NCI-H1092 treated with DMSO at 0.1 percent for 48 hours (cell line): ENCODE measurements around the gene ZDHHC13.

Source experiments
- DNase-seq: peaks from one replicate; lab custom pipeline; 2025; lab: John Stamatoyannopoulos, UW

ZDHHC13 gene

DNA sequence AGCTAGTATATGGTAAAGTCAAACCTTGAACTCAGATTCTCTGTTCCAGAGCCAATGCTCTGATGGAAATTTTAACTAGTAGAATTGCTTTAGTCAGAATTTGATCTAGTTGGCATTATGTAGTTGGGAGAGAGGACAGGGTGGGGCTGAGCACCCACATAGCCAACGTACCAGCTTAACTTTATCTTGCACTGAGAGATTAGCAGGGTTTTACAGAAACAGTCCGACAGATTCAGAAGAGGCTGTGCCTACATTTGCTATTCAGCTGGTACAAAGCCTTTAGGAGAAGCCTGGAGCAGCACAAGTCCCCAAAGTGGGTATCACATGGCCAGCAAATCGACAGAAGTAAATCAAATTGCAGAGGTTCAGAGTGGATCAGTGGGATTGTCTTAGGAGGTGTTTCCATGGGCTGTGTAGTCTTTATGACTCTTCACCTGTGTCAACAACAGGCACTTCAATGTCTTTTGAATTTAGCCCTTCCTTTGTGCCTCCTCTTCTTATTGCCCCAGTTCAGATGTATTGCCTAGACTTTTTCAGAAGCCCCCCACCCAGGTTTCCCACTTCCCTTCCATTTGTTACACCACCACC is 92.1 kb downstream of the ZDHHC13 start:
- DNase-seq = no peak

DNA sequence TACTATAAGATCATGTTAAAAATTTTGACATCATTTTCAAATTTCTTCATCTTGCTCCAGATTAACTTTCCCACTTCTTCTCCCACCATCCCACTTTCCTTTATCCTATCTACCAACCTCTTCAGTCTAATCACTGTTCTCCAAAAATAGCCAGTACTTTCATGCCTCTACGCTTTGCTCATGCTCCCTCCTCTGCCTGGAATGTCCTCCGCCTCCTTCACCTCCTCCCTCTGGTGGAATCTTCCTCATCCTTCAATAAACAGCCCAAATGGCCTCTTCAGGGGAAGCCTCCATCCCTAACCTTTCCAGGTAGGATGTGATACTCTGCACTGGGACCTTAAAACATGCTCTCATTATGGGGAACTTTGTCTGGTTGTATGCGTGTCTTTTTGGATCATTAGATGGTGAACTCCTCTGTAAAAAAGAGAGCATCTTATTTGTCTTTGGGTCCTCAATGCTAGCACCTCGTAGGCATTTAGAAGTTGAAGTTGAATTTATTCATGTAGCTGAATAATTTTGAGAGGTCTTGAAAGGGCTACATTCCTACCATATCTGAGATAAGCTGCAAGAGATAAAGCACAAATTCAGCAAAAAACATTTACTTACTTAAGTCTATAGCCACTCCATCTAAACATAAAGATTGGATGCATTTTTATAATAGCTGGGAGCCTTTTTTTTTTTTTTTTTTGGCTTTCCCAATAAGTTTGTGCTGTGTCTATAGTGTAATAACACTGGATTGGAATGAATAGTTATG is 92.8 kb downstream of the ZDHHC13 start:
- DNase-seq = no peak

DNA sequence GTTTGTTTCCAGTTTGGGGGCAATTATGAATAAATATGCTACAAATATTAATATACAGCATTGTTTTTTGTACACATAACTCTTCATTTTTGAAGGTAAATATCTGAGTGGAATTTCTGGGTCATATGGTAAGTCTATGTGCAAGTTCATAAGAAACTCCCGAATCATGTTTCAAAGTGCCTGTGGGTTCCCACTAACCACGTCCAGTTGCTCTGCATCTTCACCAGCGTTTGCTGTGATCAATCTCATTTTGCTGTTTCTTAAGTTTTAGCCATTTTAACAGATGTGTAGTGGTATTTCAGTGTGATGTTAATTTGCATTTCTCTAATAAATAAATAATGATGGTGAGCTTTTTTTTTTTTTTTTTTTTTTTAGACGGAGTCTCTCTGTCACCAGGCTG is 99.1 kb downstream of the ZDHHC13 start:
- no peak for DNase-seq

DNA sequence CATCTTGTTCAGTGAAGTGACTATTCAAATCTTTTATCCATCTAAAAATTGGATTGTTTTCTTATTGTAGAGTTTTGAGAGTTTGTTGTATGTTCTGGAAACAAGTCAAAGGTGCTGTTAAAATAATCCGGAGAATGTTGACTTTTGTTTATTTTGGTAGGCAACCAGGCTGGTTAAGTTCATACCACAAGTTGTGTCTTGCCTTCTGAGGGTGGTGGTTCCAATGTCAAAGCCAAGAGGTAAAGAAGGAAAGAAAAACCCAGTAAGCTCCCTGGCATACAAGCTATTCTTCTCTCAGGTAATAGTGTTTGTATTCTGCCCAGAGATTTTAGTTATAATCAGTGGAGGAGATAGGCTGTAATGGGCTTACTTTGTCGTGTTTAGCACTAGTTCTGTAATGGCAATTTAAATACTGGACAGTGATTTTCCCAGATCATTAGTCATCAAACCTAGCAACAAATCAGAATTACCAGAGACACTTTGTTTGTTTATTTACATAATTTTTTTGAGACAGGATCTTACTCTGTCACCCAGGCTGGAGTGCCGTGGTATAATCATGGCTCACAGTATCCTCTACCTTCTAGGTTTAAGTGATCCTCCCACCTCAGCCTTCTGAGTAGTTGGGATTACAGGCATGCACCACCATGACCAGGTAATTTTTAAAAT is 99.9 kb downstream of the ZDHHC13 start:
- DNase-seq = no peak

DNA sequence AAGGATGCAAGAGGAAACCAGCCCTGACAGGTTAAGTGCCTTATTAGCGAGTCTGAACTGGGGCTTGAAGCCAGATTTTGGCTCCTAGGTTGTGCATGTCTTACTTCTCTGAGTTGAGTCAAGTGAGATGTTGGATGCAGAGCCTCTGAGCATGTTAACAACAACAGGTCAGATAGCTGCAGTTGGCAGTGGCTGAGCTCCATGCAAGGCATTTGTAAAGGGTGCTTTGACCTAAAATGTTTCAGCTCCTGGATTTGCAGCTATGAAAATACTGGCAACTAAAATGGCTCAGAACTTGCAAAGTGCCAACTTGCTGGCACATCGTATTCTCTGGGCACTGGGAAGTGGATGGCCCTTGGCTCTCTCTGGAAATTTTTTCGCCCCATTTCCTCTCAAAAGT is 101.2 kb downstream of the ZDHHC13 start:
- DNase-seq = no peak

DNA sequence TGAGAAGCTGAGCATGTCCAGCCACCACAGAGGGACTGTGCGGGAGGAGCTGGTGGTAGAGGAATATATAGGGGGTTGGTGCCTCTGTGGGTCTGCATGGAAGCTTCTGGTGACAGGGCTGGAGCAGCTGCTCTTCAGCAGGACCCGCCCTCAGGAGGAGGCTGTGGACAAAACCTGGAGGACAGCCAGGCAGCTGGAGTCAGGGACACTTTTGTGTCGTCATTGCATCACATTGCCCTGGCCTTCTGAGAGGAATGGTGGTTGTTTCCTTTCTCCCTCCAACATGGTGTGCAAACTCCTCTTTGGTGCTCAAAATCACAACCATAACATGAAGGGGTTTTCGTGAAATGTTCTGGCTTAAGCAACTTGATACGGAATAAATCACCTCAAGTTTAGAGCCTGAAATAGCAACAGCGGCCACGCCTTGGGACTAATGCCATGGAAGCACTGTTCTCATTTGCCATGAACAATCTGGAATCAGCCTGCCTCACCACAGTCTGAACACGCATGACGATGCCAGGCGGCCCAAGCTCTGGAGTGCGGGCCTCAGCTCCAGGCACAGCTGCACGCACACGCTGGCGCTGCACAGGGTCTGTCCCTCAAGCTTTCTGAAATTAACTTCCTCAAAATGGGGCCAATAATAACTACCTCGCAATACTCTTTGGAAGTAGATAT is 102.0 kb downstream of the ZDHHC13 start:
- peak; percentile 21 for DNase-seq

DNA sequence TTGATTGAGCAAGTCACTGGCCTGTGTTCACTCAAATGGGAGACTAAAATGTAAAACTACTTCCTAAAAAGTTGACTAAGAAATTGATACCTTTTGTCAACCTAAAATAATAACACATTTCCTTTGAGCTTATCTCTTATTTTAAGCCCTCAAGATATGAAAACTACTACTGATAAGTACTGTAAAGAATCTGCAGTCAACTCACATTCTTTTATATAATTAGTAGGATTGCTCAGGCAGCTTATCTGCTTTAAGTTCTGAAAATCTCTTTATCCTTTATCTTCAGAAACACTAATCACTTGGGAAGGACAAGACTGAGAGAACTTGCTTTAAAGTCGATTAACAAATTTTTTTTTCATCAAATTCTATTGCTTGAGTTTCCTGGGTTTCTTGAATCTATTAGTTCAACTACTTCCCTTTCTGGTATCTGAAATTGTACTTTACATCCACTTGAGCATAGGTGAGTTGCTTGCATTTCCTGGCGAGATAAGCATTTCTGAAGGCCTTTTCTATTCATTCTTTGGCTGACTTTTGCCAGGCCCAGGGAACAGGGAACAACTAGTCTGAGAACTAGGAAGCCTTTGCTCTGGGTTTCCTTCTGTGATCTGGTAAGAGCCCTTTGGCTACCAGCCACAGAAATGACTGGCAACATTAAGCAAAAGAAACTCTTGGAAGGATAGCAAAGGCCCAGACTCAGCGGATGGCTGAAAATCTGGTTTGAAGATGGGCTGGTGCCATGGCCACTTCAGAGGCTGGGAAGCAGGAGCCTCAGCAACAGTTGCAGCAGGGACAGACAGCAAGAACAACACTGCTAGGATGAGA is 104.1 kb downstream of the ZDHHC13 start:
- DNase-seq = no peak

DNA sequence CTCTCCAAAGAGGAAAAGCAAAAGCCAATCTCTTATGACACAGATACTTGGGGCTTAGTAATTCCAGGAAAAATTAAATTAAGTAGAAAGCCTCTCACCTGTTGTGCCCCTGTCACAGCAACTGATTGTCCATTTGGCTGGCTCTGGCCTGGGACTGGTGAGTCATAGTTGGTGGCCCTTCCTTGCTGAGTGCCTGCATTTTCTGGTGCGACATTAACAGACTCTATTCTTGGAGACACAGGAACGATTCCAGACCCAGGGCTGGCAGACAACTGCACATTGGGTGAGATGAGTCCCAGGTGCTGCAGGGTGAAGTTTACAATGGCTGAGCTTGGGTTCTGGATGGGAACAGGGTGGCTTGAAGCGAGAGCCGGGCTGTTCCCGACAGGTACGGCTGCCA is 108.2 kb downstream of the ZDHHC13 start:
- DNase-seq = no peak

DNA sequence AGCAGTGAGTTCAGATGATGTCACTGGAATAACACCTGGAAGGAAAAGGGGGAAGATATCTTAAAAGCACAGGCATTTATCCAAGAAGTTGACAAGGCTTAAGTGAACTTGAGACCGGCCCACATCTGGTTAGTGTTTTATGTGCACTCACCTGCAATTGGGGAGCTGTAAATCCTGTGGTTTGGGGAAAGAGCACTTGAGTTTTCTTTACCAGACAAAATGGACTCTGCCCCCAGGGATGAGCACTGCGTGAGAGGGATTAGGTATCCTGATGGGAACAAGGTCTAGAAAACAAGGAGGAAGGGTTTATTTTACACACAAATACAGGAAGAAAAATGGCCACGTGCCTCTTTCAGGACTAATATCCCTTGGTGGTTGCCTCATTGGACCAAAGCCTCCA is 108.6 kb downstream of the ZDHHC13 start:
- no peak for DNase-seq
